Loucy (cell line): ENCODE measurements around the gene FYN.

Experiments
- H2AFZ ChIP-seq: fragments of 200-600 bp; sonication (generic); 2 replicates; pipeline ENCODE4 v1.6.0; 2016; ENCODE audit warnings: antibody characterized with exemption, mild to moderate bottlenecking, low read length, moderate library complexity
- H3F3A ChIP-seq: fragments of 200-600 bp; 2 replicates; pipeline ENCODE4 v1.6.0; 2016; ENCODE audit warnings: antibody characterized with exemption, low read depth, mild to moderate bottlenecking
- H3K27me3 ChIP-seq: fragments of 200-600 bp; sonication (generic); 2 replicates; pipeline ENCODE4 v1.6.1; 2014; ENCODE audit warnings: low read length, mild to moderate bottlenecking; ENCODE audit not compliant: insufficient read depth, poor library complexity, severe bottlenecking
- H3K36me3 ChIP-seq: fragments of 200-600 bp; sonication (generic); 2 replicates; pipeline ENCODE4 v1.6.1; 2016; ENCODE audit warnings: low read length; ENCODE audit not compliant: insufficient read depth
- H3K4me1 ChIP-seq: fragments of 200-600 bp; sonication (generic); 2 replicates; pipeline ENCODE4 v1.5.1; 2014; ENCODE audit warnings: low read length, mild to moderate bottlenecking; ENCODE audit not compliant: insufficient read depth, poor library complexity, severe bottlenecking
- H3K4me2 ChIP-seq: fragments of 200-600 bp; sonication (generic); 2 replicates; pipeline ENCODE4 v1.6.0; 2014; ENCODE audit warnings: antibody characterized with exemption, low read length, low read depth, mild to moderate bottlenecking; ENCODE audit not compliant: poor library complexity, severe bottlenecking
- H3K4me3 ChIP-seq: fragments of 200-600 bp; sonication (generic); 2 replicates; pipeline ENCODE4 v1.5.1; 2014; ENCODE audit warnings: low read length, mild to moderate bottlenecking, mixed read lengths; ENCODE audit not compliant: poor library complexity, severe bottlenecking
- H3K79me2 ChIP-seq: fragments of 200-600 bp; sonication (generic); 2 replicates; pipeline ENCODE4 v1.6.1; 2014; ENCODE audit warnings: low read length; ENCODE audit not compliant: insufficient read depth
- H3K9ac ChIP-seq: fragments of 200-600 bp; sonication (generic); 2 replicates; pipeline ENCODE4 v1.6.0; 2014; ENCODE audit warnings: mild to moderate bottlenecking, low read depth, low read length, moderate library complexity; ENCODE audit not compliant: poor library complexity, severe bottlenecking
- H3K9me2 ChIP-seq: fragments of 200-600 bp; sonication (generic); replicated peaks from 2 replicates; pipeline ENCODE4 v1.6.1; 2016; ENCODE audit warnings: low read depth, low read length, mixed read lengths
- H3K9me3 ChIP-seq: fragments of 200-600 bp; sonication (generic); 2 replicates; pipeline ENCODE4 v1.6.1; 2014; ENCODE audit warnings: mild to moderate bottlenecking, antibody characterized with exemption, low read length, low read depth; ENCODE audit not compliant: insufficient read depth
- H4K20me1 ChIP-seq: fragments of 200-600 bp; sonication (generic); 2 replicates; pipeline ENCODE4 v1.6.0; 2014; ENCODE audit warnings: antibody characterized with exemption, low read length, mild to moderate bottlenecking; ENCODE audit not compliant: insufficient read depth, poor library complexity, severe bottlenecking
- CTCF ChIP-seq: fragments of 200-600 bp; sonication (generic); conservative IDR thresholded peaks from 2 replicates; pipeline ENCODE4 v1.5.1; 2014; ENCODE audit warnings: mild to moderate bottlenecking, antibody characterized with exemption, low read length
- EZH2phosphoT487 ChIP-seq: fragments of 200-600 bp; IDR thresholded peaks from 2 replicates; pipeline ENCODE4 v1.6.1; 2018; ENCODE audit warnings: antibody characterized with exemption, mild to moderate bottlenecking, moderate library complexity, borderline replicate concordance

Gene FYN

GRCh38 chr6:111736005-111736608 lies 137.1 kb downstream of the FYN start:
- H4K20me1 ChIP-seq = no peaks in the 10 kb centered on the region
- H3K4me1 ChIP-seq = no peaks in the 10 kb centered on the region
- H3K79me2 ChIP-seq = peaks cover 25% of the 10 kb centered on the region; the same call in 1 of the 2 replicates

GRCh38 chr6:111734068-111735061 lies 138.9 kb downstream of the FYN start:
- Histone ChIP-seq H3K36me3 (peaks cover 33% of the 10 kb centered on the region; the same call in 1 of the 2 replicates), H3K9ac (no peak overlapping the region), H3K27me3 (no peaks in the 10 kb centered on the region), H3K4me2 (no peak overlapping the region), H4K20me1 (no peaks in the 10 kb centered on the region), H3K4me1 (no peaks in the 10 kb centered on the region), H3K79me2 (peaks cover 31% of the 10 kb centered on the region; the same call in 1 of the 2 replicates), H3F3A (no peaks in the 10 kb centered on the region), H3K9me2 (no peaks in the 10 kb centered on the region), H3K4me3 (no peak overlapping the region), H2AFZ (no peak overlapping the region), H3K9me3 (no peaks in the 10 kb centered on the region; the same call in 1 of the 2 replicates)
- TF ChIP-seq CTCF = no peak
- no peak for TF ChIP-seq EZH2phosphoT487

More at GRCh38 chr6:111736005-111736608, 137.1 kb downstream of the FYN start:
- Histone ChIP-seq H3K36me3 (peaks cover 42% of the 10 kb centered on the region; the same call in 1 of the 2 replicates), H3K9ac (no peak overlapping the region), H3K9me2 (no peaks in the 10 kb centered on the region), H3F3A (no peaks in the 10 kb centered on the region), H3K4me3 (no peak overlapping the region), H2AFZ (no peak overlapping the region), H3K4me2 (no peak overlapping the region), H3K27me3 (no peaks in the 10 kb centered on the region), H3K9me3 (no peaks in the 10 kb centered on the region; the same call in 1 of the 2 replicates)
- no peak for TF ChIP-seq EZH2phosphoT487
- TF ChIP-seq CTCF = no peak

- no peaks in the 10 kb centered on the region for H3K4me1 ChIP-seq
- TF ChIP-seq EZH2phosphoT487 = no peak
- no peak for TF ChIP-seq CTCF
- no peak overlapping the region for H2AFZ ChIP-seq
- no peaks in the 10 kb centered on the region for H4K20me1 ChIP-seq
- H3K4me3 ChIP-seq = no peak overlapping the region
- no peaks in the 10 kb centered on the region for H3K27me3 ChIP-seq
- H3K79me2 ChIP-seq = peaks cover 38% of the 10 kb centered on the region; the same call in 1 of the 2 replicates
- H3K9me3 ChIP-seq = no peaks in the 10 kb centered on the region; the same call in 1 of the 2 replicates
- H3K36me3 ChIP-seq = peaks cover 20% of the 10 kb centered on the region; the same call in 1 of the 2 replicates
- H3F3A ChIP-seq = no peaks in the 10 kb centered on the region
- no peak overlapping the region for H3K4me2 ChIP-seq
- no peak overlapping the region for H3K9ac ChIP-seq
- H3K9me2 ChIP-seq = no peaks in the 10 kb centered on the region
Observed at GRCh38 chr6:111732390-111732789, 140.9 kb downstream of the FYN start.
